ENCODE data around the gene RHEBL1. TPM values are rescaled to one million over a fixed set of nuclear protein-coding genes. Genes with fewer than 3 reads are reported as not detected.
"Not testable (repeated sequence)": the region's sequence is repeated elsewhere in the genome, so short reads cannot be mapped to it uniquely, and the experiment has no call there.

RHEBL1 gene
- total and polyA plus RNA-seq, 2 of the 4 experiments (the other 2 are of a cell fraction) = 0.62 to 0.72 TPM

DNA sequence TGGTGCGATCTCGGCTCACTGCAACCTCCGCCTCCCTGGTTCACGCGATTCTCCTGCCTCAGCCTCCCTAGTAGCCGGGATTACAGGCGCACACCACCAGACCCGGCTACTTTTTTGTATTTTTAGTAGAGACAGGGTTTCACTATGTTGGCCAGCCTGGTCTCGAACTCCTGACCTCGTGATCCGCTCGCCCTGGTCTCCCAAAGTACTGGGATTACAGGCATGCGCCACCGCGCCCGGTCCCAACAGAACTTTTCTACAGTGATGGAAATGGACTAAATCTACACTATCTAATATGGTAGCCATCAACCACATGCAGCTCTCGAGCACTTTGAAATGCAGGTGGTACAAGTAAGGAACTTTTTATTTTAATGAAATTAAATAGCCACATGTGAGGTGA is 7.9 kb downstream of the RHEBL1 start:
- peaks cover 25% of the 10 kb centered on the region for H4K20me1 ChIP-seq (ENCODE audit: insufficient read depth, low read length)
- H4K5ac ChIP-seq (ENCODE audit: low read depth, low read length); POLR2A ChIA-PET (ENCODE audit: unreplicated experiment); H3K56ac ChIP-seq (ENCODE audit: extremely low read depth, insufficient read depth, low read length); H3K9me1 ChIP-seq (ENCODE audit: insufficient read depth, low read length); ATAC-seq (ENCODE audit: low read depth); H3K9ac ChIP-seq (ENCODE audit: low read depth, low read length); H3K4me3 ChIP-seq (ENCODE audit: insufficient read depth, low read depth, low read length); dilution Hi-C loops (cut with HindIII; ENCODE audit: low sequenced_read_pairs, unreplicated experiment); H3K4me1 ChIP-seq (ENCODE audit: control insufficient read depth, insufficient read depth, low read length); H3K4me2 ChIP-seq (ENCODE audit: low read depth, low read length); H3K36me3 ChIP-seq (ENCODE audit: control insufficient read depth, insufficient read depth, low read length); H2AFZ ChIP-seq (replicated peaks; ENCODE audit: low read length, poor library complexity); H4K91ac ChIP-seq (ENCODE audit: insufficient read depth, low read depth, low read length); H2AK5ac ChIP-seq (ENCODE audit: low read depth, low read length); intact Hi-C loops (cut with micrococcal nuclease); H3K27me3 ChIP-seq (ENCODE audit: control insufficient read depth, insufficient read depth, low read length); H3K23ac ChIP-seq (ENCODE audit: low read depth, low read length); H2BK20ac ChIP-seq (ENCODE audit: low read depth, low read length); H4K8ac ChIP-seq (ENCODE audit: low read depth in 2 of 2, low read length in 2 of 2); H3K27ac ChIP-seq (ENCODE audit: insufficient read depth, low read length); BruUV-seq (replicated peaks); H2BK15ac ChIP-seq (ENCODE audit: low read depth, low read length); H2BK120ac ChIP-seq (ENCODE audit: low read depth, low read length); H3K4ac ChIP-seq (ENCODE audit: low read depth, low read length); H2AK9ac ChIP-seq (replicated peaks; ENCODE audit: low read depth, low read length, poor library complexity); H3K18ac ChIP-seq (ENCODE audit: low read depth, low read length); H3K14ac ChIP-seq (replicated peaks; ENCODE audit: low read depth, low read length); DNase-seq; H3K9me3 ChIP-seq (ENCODE audit: control insufficient read depth, insufficient read depth, low read length); H2BK5ac ChIP-seq (ENCODE audit: low read depth, low read length, poor library complexity, severe bottlenecking): not testable (repeated sequence)
- CTCF ChIA-PET = interaction anchor here (0.9 kb wide), 1 partner anchor 48 kb away, joined by 3 read pairs; no protein-coding TSS in a partner anchor
- whole genome bisulfite sequencing, 2 experiments (ENCODE audit: extremely low coverage in 2 of 2, insufficient read length in 1 of 2) = no CpG with 5 or more reads among the region's 17 CpGs
- H3K79me1 ChIP-seq (ENCODE audit: low read depth in 1 of 2, low read length in 2 of 2) = peaks cover 9 to 36% of the 10 kb centered on the region in 2 experiments; a peak in 3 of 4 replicates
- in situ Hi-C loops (cut with MboI; ENCODE audit: low sequenced_read_pairs) = loop anchor here (5.0 kb wide), 1 partner anchor 175 kb away; no protein-coding TSS in a partner anchor

Data from IMR-90 (cell line).